ENCODE results near the gene CD53.
"Not testable (repeated sequence)": the region's sequence is repeated elsewhere in the genome, so short reads cannot be mapped to it uniquely, and the experiment has no call there.

CD53 gene

GRCh38 chr1:110859062-110859461, 13.9 kb upstream of the CD53 start:
- H3K27ac ChIP-seq (ENCODE audit: low read depth, low read length) = no peak overlapping the region
- H3K4me1 ChIP-seq (ENCODE audit: control insufficient read depth, insufficient read depth, low read length) = no peaks in the 10 kb centered on the region
- no peaks in the 10 kb centered on the region for H3K27me3 ChIP-seq (ENCODE audit: control insufficient read depth, insufficient read depth, low read length)
- no peaks in the 10 kb centered on the region for H3K36me3 ChIP-seq (ENCODE audit: control insufficient read depth, insufficient read depth, low read length)
- no peak overlapping the region for H3K9ac ChIP-seq (ENCODE audit: low read depth, low read length)
- no peaks in the 10 kb centered on the region for H3K9me3 ChIP-seq (ENCODE audit: control insufficient read depth, insufficient read depth, low read length)
- no peak overlapping the region for H3K4me3 ChIP-seq (ENCODE audit: low read depth, low read length)

- Histone ChIP-seq H3K4me1 (ENCODE audit: control insufficient read depth, insufficient read depth, low read length) (no peaks in the 10 kb centered on the region), H3K27me3 (ENCODE audit: control insufficient read depth, insufficient read depth, low read length) (no peaks in the 10 kb centered on the region), H3K9ac (ENCODE audit: low read depth, low read length) (no peak overlapping the region), H3K4me3 (ENCODE audit: low read depth, low read length) (no peak overlapping the region), H3K36me3 (ENCODE audit: control insufficient read depth, insufficient read depth, low read length) (no peaks in the 10 kb centered on the region), H3K27ac (ENCODE audit: low read depth, low read length) (no peak overlapping the region), H3K9me3 (ENCODE audit: control insufficient read depth, insufficient read depth, low read length) (no peaks in the 10 kb centered on the region)
Observed at GRCh38 chr1:110860174-110860573, 12.8 kb upstream of the CD53 start.

GRCh38 chr1:110860620-110861019, 12.3 kb upstream of the CD53 start:
- H3K4me1 ChIP-seq (ENCODE audit: control insufficient read depth, insufficient read depth, low read length); H3K9me3 ChIP-seq (ENCODE audit: control insufficient read depth, insufficient read depth, low read length); H3K27me3 ChIP-seq (ENCODE audit: control insufficient read depth, insufficient read depth, low read length); H3K27ac ChIP-seq (ENCODE audit: low read depth, low read length); H3K4me3 ChIP-seq (ENCODE audit: low read depth, low read length); H3K9ac ChIP-seq (ENCODE audit: low read depth, low read length); H3K36me3 ChIP-seq (ENCODE audit: control insufficient read depth, insufficient read depth, low read length): not testable (repeated sequence)

GRCh38 chr1:110861942-110862341, 11.0 kb upstream of the CD53 start:
- not testable (repeated sequence) for H3K9me3 ChIP-seq (ENCODE audit: control insufficient read depth, insufficient read depth, low read length)

GRCh38 chr1:110864287-110864686, 8.7 kb upstream of the CD53 start:
- H3K9me3 ChIP-seq (ENCODE audit: control insufficient read depth, insufficient read depth, low read length) = no peaks in the 10 kb centered on the region

More at GRCh38 chr1:110861942-110862341, 11.0 kb upstream of the CD53 start:
- H3K27ac ChIP-seq (ENCODE audit: low read depth, low read length); H3K36me3 ChIP-seq (ENCODE audit: control insufficient read depth, insufficient read depth, low read length); H3K4me3 ChIP-seq (ENCODE audit: low read depth, low read length); H3K27me3 ChIP-seq (ENCODE audit: control insufficient read depth, insufficient read depth, low read length); H3K9ac ChIP-seq (ENCODE audit: low read depth, low read length); H3K4me1 ChIP-seq (ENCODE audit: control insufficient read depth, insufficient read depth, low read length): not testable (repeated sequence)

GRCh38 chr1:110870721-110871388, 2.1 kb upstream of the CD53 start:
- H3K9ac ChIP-seq (ENCODE audit: low read depth, low read length) = no peak overlapping the region
- H3K27me3 ChIP-seq (ENCODE audit: control insufficient read depth, insufficient read depth, low read length) = no peaks in the 10 kb centered on the region
- 0 out of 2 replicates have a peak, but pooled peaks cover 8% of the 10 kb centered on the region for H3K4me1 ChIP-seq (ENCODE audit: control insufficient read depth, insufficient read depth, low read length)
- no peaks in the 10 kb centered on the region for H3K36me3 ChIP-seq (ENCODE audit: control insufficient read depth, insufficient read depth, low read length)
- H3K27ac ChIP-seq (ENCODE audit: low read depth, low read length) = no peak overlapping the region
- no peak overlapping the region for H3K4me3 ChIP-seq (ENCODE audit: low read depth, low read length)
- no peaks in the 10 kb centered on the region for H3K9me3 ChIP-seq (ENCODE audit: control insufficient read depth, insufficient read depth, low read length)

More at GRCh38 chr1:110864287-110864686, 8.7 kb upstream of the CD53 start:
- no peak overlapping the region for H3K9ac ChIP-seq (ENCODE audit: low read depth, low read length)
- H3K4me3 ChIP-seq (ENCODE audit: low read depth, low read length) = no peak overlapping the region
- H3K36me3 ChIP-seq (ENCODE audit: control insufficient read depth, insufficient read depth, low read length) = no peaks in the 10 kb centered on the region
- no peaks in the 10 kb centered on the region for H3K27me3 ChIP-seq (ENCODE audit: control insufficient read depth, insufficient read depth, low read length)
- no peak overlapping the region for H3K27ac ChIP-seq (ENCODE audit: low read depth, low read length)
- H3K4me1 ChIP-seq (ENCODE audit: control insufficient read depth, insufficient read depth, low read length) = no peaks in the 10 kb centered on the region

GRCh38 chr1:110872366-110872744, 593 bp upstream of the CD53 start:
- Histone ChIP-seq H3K9ac (ENCODE audit: low read depth, low read length) (no peak overlapping the region), H3K4me1 (ENCODE audit: control insufficient read depth, insufficient read depth, low read length) (0 out of 2 replicates have a peak, but pooled peaks cover 8% of the 10 kb centered on the region)

GRCh38 chr1:110873856-110874255, 908 bp downstream of the CD53 start:
- Histone ChIP-seq H3K27me3 (ENCODE audit: control insufficient read depth, insufficient read depth, low read length) (no peaks in the 10 kb centered on the region), H3K9ac (ENCODE audit: low read depth, low read length) (no peak overlapping the region), H3K4me1 (ENCODE audit: control insufficient read depth, insufficient read depth, low read length) (0 out of 2 replicates have a peak, but pooled peaks cover 8% of the 10 kb centered on the region), H3K4me3 (ENCODE audit: low read depth, low read length) (no peak overlapping the region), H3K27ac (ENCODE audit: low read depth, low read length) (no peak overlapping the region), H3K9me3 (ENCODE audit: control insufficient read depth, insufficient read depth, low read length) (no peaks in the 10 kb centered on the region), H3K36me3 (ENCODE audit: control insufficient read depth, insufficient read depth, low read length) (no peaks in the 10 kb centered on the region)

More at GRCh38 chr1:110872366-110872744, 593 bp upstream of the CD53 start:
- no peaks in the 10 kb centered on the region for H3K36me3 ChIP-seq (ENCODE audit: control insufficient read depth, insufficient read depth, low read length)
- no peak overlapping the region for H3K27ac ChIP-seq (ENCODE audit: low read depth, low read length)
- H3K27me3 ChIP-seq (ENCODE audit: control insufficient read depth, insufficient read depth, low read length) = no peaks in the 10 kb centered on the region
- no peak overlapping the region for H3K4me3 ChIP-seq (ENCODE audit: low read depth, low read length)
- no peaks in the 10 kb centered on the region for H3K9me3 ChIP-seq (ENCODE audit: control insufficient read depth, insufficient read depth, low read length)

GRCh38 chr1:110874324-110875215, 1.6 kb downstream of the CD53 start:
- Histone ChIP-seq H3K4me1 (ENCODE audit: control insufficient read depth, insufficient read depth, low read length) (0 out of 2 replicates have a peak, but pooled peaks cover 8% of the 10 kb centered on the region), H3K9ac (ENCODE audit: low read depth, low read length) (no peak overlapping the region), H3K4me3 (ENCODE audit: low read depth, low read length) (no peak overlapping the region), H3K9me3 (ENCODE audit: control insufficient read depth, insufficient read depth, low read length) (no peaks in the 10 kb centered on the region), H3K27me3 (ENCODE audit: control insufficient read depth, insufficient read depth, low read length) (no peaks in the 10 kb centered on the region), H3K27ac (ENCODE audit: low read depth, low read length) (no peak overlapping the region), H3K36me3 (ENCODE audit: control insufficient read depth, insufficient read depth, low read length) (no peaks in the 10 kb centered on the region)

- H3K9ac ChIP-seq (ENCODE audit: low read depth, low read length) = no peak overlapping the region
- no peaks in the 10 kb centered on the region for H3K9me3 ChIP-seq (ENCODE audit: control insufficient read depth, insufficient read depth, low read length)
- no peaks in the 10 kb centered on the region for H3K27me3 ChIP-seq (ENCODE audit: control insufficient read depth, insufficient read depth, low read length)
- H3K4me1 ChIP-seq (ENCODE audit: control insufficient read depth, insufficient read depth, low read length) = 0 out of 2 replicates have a peak, but pooled peaks cover 8% of the 10 kb centered on the region
- no peak overlapping the region for H3K4me3 ChIP-seq (ENCODE audit: low read depth, low read length)
- H3K36me3 ChIP-seq (ENCODE audit: control insufficient read depth, insufficient read depth, low read length) = no peaks in the 10 kb centered on the region
- H3K27ac ChIP-seq (ENCODE audit: low read depth, low read length) = no peak overlapping the region
Observed at GRCh38 chr1:110875216-110875731, 2.3 kb downstream of the CD53 start.

Measured in HUES48 (cell line).